ENCODE results near the gene GXYLT2.

DNA sequence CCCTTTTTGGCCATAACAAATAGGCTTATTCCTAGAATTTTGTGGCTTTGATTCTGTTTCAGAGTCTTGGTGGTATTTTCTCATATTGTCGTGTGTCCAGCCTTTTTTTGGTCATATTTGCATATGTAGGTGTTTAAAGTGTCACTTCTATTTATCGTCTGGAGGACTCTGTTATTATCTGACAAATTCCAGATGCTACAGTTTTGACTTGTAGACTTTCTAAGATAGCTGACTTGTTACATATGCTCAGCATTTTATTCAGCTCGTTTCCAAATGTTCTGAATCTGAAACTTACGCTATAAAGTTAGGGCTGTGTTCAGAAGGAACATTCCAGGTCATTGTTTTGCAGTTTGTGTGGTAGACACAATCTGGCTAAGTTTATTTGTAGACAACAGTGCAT lies 110.6 kb downstream of the GXYLT2 start:
- TF ChIP-seq SUZ12 (IDR thresholded peaks at IDR 0.05; ENCODE audit: extremely low read depth, insufficient read depth, insufficient read length) = no peak
- TF ChIP-seq ZNF274 (IDR thresholded peaks at IDR 0.05; ENCODE audit: low read depth, low read length) = no peak
